NCI-H187 treated with DMSO at 0.1 percent for 48 hours (cell line): ENCODE results near the gene GPR18.

Experiments used
- DNase-seq: peaks from one replicate; lab custom pipeline; 2025; lab: John Stamatoyannopoulos, UW

The GPR18 gene, protein sequence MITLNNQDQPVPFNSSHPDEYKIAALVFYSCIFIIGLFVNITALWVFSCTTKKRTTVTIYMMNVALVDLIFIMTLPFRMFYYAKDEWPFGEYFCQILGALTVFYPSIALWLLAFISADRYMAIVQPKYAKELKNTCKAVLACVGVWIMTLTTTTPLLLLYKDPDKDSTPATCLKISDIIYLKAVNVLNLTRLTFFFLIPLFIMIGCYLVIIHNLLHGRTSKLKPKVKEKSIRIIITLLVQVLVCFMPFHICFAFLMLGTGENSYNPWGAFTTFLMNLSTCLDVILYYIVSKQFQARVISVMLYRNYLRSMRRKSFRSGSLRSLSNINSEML

GRCh38 chr13:99258210-99258860 is at the start of gene GPR18:
Gene GPR18, minus strand, starts transcription at chr13:99258379. Its CDS starts 2,507 bp downstream, at chr13:99255872.
- no peak for DNase-seq

GRCh38 chr13:99307648-99308339 is 49.6 kb upstream of the GPR18 start:
- no peak for DNase-seq

DNA sequence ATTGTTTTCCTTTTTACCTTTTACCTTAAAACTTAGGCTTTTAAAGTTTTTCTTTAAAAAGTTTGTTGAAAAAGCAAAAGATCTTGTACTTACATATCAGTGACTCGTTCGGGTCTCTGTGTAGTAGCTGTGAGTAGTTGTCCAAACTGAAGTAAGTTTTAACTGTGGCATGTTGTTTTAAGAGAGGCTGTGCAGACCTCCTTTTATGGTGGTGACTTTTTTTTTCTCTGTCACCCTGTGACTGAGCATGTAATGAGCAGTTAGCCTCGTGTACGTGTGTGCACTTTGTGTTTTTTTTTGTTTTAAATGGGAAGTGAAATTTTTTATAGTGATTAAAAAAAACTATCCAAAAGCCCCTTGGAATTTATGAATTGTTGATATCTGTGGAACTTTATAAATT is 49.1 kb upstream of the GPR18 start, which contains the start of gene GPR183:
TSS of gene GPR183 (minus strand) at position 153 of the 400 bp plus-strand sequence. CDS start 11,254 bp downstream, outside the sequence.
- no peak for DNase-seq

DNA sequence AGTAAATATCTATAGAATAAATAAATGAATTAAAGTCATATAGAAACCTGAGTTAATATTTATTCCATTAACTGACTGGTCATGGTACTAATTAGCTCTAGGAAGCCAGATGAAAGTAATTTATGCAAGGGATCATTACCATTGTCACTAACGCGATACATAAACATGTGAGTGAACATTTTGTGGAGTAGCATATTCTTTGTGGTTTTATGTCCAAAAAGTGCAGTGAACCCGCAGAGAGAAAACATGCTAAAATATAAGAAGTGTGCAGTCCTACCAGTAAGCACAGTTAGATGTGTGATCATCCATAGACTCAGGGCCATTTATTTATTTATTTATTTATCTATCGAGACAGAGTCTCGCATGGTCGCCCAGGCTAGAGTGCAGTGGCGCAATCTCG is 47.4 kb upstream of the GPR18 start:
- no peak for DNase-seq

DNA sequence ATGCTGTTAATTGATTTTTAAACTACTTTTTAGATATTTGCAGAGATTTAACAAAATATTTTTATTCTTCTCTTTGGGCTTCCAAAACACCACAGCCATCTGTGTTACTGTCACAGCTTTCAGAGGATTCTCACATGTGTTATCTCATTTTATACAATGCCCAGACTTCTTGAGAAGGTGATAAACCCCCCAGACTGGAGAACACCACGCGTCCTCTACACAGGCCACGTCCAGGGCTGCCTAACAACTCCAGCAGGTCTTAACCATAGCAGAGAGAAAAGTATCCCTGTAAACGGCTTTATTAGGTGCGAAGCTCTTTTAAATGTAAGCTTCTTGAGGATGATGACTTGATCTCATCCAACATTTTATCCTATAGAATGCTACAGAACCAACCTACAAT is 47.0 kb upstream of the GPR18 start:
- DNase-seq: no peak

GRCh38 chr13:99304541-99304940 is 46.4 kb upstream of the GPR18 start:
- DNase-seq: no peak

DNA sequence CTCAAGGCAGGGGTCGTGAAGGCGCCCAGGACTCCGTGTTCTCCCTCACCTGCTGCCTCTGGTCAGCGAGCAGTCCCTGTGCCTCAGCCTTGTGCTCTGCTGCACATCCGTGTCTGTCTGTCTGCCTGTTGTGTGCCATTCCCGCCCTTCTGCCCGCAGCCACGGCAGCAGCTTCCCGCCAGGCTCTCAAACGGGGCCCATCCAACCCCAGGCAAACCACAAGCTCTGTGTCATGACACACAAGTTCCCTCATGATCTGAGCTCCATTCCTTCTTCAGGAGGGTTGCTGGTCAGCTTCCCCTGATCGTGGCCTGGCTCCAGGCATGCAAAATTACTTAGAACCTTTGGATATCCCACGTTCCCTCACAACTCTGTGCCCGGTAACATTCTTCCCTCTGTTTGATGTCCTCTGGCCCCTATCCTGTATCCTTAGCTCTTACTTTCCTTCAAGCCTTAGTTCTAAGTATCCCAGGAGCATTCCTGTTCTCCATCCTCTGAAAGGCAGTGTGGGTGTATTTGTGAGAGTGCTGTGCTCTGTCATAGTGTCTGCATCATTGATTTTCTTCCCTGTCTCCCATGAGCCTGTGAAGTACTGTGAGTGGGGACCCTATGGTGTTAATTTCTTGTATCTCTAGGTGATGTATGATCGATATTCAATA is 45.8 kb upstream of the GPR18 start:
- no peak for DNase-seq

DNA sequence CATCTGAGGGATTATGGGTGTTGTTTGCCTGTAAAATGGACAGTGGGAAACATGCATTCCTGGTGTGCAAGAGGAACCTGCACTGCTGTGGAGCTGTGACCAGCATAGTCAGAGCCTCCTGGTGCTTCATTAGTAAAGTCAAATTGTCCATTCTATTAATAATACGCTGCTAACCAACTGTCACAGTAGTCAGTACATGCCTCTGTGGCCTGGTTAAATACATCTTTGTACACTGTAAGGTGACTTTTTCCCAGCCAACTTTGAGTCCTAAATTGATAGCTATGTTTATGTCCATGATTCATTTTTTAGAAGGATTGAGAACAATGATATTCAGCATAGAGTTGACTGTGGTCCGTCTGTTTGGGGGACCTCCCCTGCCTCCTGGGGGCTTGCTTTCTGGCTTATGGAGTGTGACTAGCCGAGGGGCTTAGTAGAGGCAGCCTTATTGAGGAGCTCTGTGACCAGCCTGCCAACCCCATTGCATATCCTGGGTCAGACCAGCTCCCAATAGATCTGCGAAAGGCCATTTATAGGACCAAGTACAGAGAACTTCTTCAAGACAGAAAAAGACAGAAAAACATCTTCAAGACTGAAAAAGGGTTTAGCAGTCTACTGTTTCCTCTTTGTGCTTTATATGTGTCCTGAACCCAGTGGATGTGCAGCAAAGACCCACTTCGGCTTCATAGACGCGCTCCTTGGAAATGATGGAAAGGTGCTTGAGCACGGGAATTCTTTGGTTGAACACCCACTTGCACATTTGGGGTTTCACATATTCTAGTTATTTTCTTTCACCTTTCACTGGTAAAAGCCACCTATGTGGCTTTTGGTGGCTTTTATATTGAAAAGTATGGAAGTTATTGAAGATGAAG is 44.7 kb upstream of the GPR18 start:
- no peak for DNase-seq

DNA sequence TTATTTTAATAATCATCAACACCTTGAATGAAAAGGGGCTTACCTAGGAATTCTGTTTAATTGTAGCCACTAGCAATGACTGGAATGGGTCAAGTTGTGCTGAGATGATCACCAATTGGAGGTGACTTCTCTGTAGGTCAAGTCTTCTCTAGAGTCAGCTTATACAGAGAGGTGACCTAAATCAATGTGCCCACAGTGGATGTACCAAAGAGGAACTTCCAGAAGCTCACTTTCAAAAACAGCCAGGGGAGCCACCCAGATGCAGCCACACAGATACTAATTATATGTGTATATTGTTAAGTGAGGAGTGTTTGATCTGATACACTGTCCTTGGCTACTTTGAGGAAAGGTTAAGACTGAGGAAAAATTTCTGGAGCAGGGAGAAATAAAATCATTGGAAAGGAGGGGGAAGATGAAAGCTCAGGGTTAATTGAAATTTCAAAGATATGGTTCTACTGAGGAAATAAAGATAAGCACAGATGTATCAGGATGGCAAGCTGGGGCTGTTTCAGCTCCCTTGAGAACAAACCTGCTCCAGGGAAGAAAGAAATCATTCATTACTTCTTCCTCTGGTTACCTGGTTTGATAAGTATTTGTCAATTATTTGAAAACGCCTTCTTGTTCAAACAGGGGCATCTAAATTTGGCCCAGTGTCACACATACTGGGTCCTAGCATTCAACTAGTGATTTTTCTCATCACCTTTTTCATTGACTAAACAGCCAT is 43.9 kb upstream of the GPR18 start:
- DNase-seq: no peak

DNA sequence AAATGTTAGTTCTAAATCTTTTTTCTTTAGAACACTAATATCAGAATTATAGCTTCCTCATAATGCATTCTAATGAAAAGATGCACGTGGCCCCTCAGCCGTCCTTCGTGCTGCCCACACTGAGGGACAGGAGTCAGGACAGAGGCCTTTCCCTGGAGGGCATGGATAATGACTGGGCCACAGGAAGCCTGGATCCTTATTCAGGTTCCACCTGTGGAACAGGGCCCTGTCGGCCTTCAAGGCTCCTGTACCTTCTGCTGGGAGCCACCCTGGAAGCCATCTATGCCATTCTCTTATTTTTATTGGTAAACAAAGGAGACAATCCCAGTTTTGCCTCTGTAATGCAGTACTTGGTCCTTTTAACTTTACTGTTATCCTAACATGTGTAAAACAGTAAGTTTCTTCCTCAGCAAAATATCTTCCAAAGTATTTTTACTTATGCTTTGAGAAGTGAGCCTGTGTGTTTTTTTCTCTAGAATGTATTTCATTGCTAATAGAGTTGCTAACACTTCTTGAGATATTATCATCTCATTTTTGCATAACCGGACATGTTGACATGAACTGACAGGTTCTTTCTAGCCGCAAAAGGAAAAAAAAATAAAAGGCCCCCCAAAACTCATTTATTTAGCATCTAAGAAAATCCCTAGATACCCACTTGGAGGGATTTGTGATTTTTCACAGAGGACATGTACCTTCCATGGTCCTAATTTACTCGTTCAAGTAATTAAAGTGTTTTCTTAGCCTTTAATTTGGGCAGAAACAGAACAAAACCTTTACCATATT is 43.1 kb upstream of the GPR18 start:
- DNase-seq: no peak

- DNase-seq: peak; percentile 85
Observed at GRCh38 chr13:99299920-99300341, 41.8 kb upstream of the GPR18 start.

DNA sequence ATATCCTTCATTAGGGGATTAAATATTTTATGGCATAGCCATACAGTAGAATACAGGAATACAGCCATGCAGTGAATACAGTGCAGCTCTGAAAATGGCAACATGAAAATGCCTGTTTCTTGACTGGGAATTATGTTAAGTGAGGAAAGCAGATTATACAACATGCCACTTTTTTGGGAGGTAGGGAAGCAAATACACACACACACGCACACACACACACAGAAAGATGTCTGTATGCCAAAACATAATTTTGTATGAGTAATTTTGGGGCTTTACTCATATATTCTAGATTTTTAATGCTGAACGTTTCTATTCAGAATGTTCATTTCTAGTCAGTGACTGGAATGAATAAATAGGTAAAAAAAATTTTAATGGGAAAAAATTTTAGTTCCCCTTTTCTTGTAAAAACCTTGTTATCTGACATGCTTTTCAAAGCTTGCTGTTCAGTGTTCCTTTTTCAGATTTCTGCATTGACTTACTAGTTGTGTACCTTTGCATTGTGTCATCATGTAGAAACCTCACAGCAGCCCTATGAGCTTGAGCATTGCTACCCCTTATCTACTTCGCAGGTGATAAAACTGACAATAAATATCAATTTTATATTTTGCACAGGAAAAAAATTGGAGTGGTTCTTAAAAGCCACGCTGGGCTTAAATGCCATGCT is 41.2 kb upstream of the GPR18 start:
- no peak for DNase-seq

DNA sequence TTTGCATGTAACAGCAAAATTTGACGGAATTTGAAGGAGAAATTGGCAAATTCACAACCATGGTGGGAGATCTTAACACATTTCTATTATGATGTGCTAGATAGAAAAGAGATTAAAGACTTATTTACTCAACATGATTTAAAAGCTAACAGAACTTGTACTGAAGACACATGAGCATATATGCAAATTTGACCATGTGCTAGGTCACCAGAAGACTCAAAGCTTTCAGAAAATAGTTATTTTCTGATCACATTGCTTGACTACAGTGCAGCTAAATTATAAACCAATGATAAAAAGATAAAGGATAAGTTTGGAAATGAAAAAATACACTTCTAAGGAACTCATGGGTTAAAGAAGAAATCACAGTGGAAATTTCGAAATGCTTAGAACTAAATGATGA is 39.9 kb upstream of the GPR18 start:
- no peak for DNase-seq

DNA sequence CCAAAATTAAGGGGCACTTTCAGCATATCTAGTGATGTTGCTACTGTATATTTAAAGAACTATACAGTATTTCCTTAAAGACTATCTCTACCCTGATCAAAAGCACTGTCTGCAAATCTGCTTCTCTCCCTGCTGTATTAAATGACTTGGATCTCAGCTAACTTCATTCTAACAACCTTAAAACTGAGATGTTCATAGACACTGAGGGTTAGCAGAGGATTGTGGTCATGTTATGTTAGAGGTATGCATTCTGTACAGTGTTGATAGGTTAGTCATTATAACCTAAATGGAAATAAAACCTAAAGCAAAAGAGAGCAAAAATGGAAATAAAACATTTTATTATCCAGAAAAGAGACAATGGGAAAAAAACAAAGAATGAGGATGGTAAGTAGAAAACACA is 39.2 kb upstream of the GPR18 start:
- no peak for DNase-seq

GRCh38 chr13:99296398-99296797 is 38.2 kb upstream of the GPR18 start:
- no peak for DNase-seq

- DNase-seq: no peak
Observed at GRCh38 chr13:99295488-99296252, 37.5 kb upstream of the GPR18 start.

- DNase-seq: no peak
Observed at GRCh38 chr13:99294958-99295357, 36.8 kb upstream of the GPR18 start.

DNA sequence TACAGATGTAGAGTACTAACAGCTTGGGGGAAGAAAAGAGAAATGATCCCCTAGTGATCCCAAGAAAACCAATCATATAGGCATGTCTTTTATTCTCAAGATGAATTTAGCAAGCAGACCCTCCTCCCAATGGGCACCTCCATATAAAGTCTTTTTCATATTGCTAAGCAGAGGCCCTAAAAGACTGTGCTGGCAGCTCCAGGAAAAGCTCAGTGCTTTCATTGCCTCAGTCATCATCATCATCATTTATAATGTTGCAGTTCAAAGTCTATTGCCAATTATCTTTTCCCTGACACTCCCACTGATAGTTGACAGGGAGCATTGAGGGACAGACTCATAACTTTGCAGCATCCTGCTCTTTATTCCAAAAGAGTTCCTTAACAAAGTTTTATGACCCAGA is 36.0 kb upstream of the GPR18 start:
- DNase-seq: no peak

- no peak for DNase-seq
Observed at GRCh38 chr13:99293178-99293577, 35.0 kb upstream of the GPR18 start.
